ENCODE measurements around the gene CNTN5. TPM values are rescaled to one million over a fixed set of nuclear protein-coding genes. Genes with fewer than 3 reads are reported as not detected.

Gene CNTN5
- total RNA-seq, 1 experiment from 2014 or later, result not detected

DNA sequence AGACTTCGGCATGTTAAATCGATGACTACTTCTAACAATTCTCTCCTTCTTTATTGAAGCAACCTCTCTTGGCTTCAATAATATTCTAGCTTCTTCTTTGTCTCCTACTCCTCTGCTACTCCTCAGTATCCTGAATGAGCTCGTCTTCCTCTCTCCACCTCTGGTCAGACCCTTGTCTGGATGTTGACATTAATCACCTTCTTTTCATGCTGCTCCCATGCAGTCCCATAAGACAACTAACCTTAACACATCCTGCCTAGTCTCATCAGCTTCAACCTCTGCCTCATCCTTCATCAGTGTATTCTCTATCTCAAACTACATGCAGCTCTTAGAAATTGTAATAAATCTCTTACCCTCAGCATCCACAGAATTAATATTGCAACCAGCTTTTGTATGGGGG, 695.6 kb downstream of the CNTN5 start:
- Histone ChIP-seq H4K5ac (ENCODE audit: insufficient read length, low read depth, low read length) (no peak overlapping the region), H3K23me2 (ENCODE audit: insufficient read length, low read depth, low read length, poor library complexity, severe bottlenecking) (no peaks in the 10 kb centered on the region), H4K91ac (ENCODE audit: insufficient read length, low read depth, low read length) (no peak overlapping the region), H2AFZ (ENCODE audit: low read length) (no peak overlapping the region), H3K18ac (ENCODE audit: insufficient read length, low read depth, low read length) (no peak overlapping the region), H3K4ac (ENCODE audit: low read depth, low read length) (no peak overlapping the region), H3K27ac (ENCODE audit: insufficient read length, low read depth, low read length) (no peak overlapping the region), H2BK20ac (ENCODE audit: low read depth, low read length, poor library complexity, severe bottlenecking) (no peak overlapping the region), H3T11ph (ENCODE audit: low read length) (no peak overlapping the region), H2AK5ac (ENCODE audit: insufficient read length, low read length) (no peak overlapping the region), H3K23ac (ENCODE audit: insufficient read length, low read depth, low read length) (no peak overlapping the region), H3K9me3 (ENCODE audit: control insufficient read depth, low read depth, low read length) (no peaks in the 10 kb centered on the region), H3K56ac (ENCODE audit: insufficient read length, low read depth, low read length) (no peak overlapping the region), H4K8ac (replicated peaks; ENCODE audit: insufficient read length, low read depth, low read length) (no peak overlapping the region), H3K4me1 (ENCODE audit: insufficient read depth, low read length) (no peaks in the 10 kb centered on the region), H3K79me2 (ENCODE audit: insufficient read depth, low read length) (no peaks in the 10 kb centered on the region), H2BK12ac (ENCODE audit: insufficient read length, low read depth, low read length) (no peak overlapping the region), H3K27me3 (ENCODE audit: insufficient read depth, low read length) (no peaks in the 10 kb centered on the region), H3K4me2 (ENCODE audit: insufficient read depth, insufficient read length, low read length) (no peak overlapping the region), H2BK5ac (ENCODE audit: insufficient read length, low read length) (no peak overlapping the region), H3K9ac (ENCODE audit: extremely low read depth, insufficient read length, low read length) (no peak overlapping the region), H3K79me1 (ENCODE audit: insufficient read depth, low read depth, low read length, poor library complexity, severe bottlenecking) (no peaks in the 10 kb centered on the region), H2BK120ac (ENCODE audit: low read depth, low read length, poor library complexity, severe bottlenecking) (no peak overlapping the region), H2BK15ac (ENCODE audit: low read depth, low read length) (no peak overlapping the region), H4K20me1 (ENCODE audit: control insufficient read depth, insufficient read depth, insufficient read length) (no peaks in the 10 kb centered on the region), H3K14ac (ENCODE audit: insufficient read depth, low read length) (no peak overlapping the region)
- TF ChIP-seq, protein P1, sequence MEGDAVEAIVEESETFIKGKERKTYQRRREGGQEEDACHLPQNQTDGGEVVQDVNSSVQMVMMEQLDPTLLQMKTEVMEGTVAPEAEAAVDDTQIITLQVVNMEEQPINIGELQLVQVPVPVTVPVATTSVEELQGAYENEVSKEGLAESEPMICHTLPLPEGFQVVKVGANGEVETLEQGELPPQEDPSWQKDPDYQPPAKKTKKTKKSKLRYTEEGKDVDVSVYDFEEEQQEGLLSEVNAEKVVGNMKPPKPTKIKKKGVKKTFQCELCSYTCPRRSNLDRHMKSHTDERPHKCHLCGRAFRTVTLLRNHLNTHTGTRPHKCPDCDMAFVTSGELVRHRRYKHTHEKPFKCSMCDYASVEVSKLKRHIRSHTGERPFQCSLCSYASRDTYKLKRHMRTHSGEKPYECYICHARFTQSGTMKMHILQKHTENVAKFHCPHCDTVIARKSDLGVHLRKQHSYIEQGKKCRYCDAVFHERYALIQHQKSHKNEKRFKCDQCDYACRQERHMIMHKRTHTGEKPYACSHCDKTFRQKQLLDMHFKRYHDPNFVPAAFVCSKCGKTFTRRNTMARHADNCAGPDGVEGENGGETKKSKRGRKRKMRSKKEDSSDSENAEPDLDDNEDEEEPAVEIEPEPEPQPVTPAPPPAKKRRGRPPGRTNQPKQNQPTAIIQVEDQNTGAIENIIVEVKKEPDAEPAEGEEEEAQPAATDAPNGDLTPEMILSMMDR (conservative IDR thresholded peaks at IDR 0.05), result no peak
- DNase-seq, result no peak
- peaks cover 0 to 9% of the 10 kb centered on the region in 2 experiments; a peak in 4 of 5 replicates for H3K9me3 Mint-ChIP-seq
- H3K27ac Mint-ChIP-seq, result no peak overlapping the region
- H3K36me3 Mint-ChIP-seq (ENCODE audit: insufficient read depth in 1 of 3, low read depth in 3 of 3), result no peaks in the 10 kb centered on the region
- no peaks in the 10 kb centered on the region for H3K27me3 Mint-ChIP-seq (ENCODE audit: low read depth)
- H3K4me1 Mint-ChIP-seq, result no peaks in the 10 kb centered on the region
- WGBS (ENCODE audit: extremely low coverage, insufficient read length, low lambda C conversion rate), result no CpG with 5 or more reads among the region's 3 CpGs
- H3K4me3 Mint-ChIP-seq, result no peak overlapping the region
